ENCODE measurements around the gene EHMT1.
"Not testable (repeated sequence)": the region's sequence is repeated elsewhere in the genome, so short reads cannot be mapped to it uniquely, and the experiment has no call there.

Gene EHMT1

DNA sequence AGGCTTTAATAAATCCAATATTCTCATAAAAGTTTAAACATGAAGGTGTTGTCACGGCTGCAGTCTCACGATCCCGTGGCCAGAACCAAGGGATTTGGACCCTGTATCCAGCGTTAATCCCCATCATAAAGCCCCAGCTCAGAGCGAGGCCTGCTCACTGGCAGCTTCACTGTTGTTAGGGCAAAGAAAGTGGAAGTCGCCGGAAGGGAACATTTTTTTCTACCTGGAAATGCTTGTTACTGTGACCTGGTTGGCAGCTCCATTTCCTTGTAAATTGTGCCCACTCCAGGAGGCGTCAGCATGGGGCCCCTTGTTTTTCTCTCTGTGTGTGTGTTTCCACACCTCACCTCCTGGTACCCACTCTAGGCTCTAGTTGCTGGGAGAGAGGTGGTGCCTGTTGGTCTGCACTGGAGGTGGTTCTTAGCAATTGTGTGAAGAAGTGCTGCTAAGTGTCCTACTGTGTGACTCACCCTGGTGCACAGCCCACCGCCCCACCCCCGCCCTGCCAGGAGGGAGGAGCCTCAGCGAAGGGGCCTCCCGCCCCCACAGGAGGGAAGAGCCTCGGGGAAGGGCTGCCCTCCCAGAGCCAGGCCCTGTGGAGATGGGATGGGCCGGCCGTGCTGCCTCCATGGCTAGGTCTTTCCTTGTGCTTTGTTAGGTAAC lies 105.1 kb downstream of the EHMT1 start:
- DNase-seq, result no peak

DNA sequence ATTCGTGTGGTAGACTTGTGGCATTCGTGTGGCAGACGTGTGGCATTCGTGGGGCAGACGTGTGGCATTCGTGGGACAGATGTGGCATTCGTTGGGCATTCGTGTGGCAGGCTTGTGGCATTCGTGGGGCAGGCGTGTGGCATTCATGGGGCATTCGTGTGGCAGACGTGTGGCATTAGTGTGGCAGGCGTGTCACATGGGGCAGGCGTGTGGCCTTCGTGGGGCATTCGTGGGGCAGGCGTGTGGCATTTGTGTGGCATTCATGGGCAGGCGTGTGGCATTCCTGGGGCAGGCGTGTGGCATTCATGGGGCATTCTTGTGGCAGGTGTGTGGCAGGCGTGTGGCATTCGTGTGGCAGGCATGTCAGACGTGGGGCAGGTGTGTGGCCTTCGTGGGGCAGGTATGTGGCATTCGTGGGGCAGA lies 106.0 kb downstream of the EHMT1 start:
- no peak for DNase-seq

DNA sequence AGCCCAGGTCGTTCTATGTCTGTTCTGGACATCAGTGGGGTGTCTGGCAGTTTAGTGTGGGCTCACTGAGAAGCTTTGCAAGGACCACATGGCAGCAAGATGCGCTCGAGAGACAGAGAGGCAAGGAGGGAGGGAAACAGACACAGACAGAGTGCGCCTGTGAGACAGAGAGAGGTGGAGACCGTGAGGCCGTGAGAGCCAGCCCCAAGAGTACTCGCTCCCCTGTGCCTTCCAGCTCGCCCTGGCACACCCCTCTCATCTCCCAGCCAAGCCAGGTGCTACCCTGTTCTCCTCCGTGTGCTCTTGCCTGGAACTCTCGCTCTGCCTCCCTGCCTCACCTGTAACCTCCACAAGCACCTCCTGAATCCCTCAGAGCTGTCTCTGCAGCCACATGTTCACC lies 106.8 kb downstream of the EHMT1 start:
- DNase-seq, result no peak

DNA sequence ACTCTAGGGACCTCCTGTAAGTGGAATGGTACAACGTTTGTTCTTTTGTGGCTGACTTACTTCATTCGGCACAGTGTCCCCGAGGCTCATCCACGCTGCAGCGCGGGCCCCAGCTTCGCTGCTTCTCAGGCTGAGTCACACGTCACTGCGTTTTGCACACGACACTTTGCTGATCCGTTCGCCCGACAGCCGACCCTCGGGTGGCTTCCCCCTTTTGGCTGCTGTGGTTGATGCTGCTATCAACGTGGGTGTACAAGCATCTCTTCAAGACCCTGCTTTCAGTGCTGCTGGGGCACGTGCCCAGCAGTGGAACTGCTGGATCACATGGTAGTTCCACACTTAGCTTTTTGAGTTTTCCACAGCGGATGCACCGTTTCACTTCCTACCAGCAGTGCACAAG lies 107.5 kb downstream of the EHMT1 start:
- DNase-seq, result not testable (repeated sequence)

DNA sequence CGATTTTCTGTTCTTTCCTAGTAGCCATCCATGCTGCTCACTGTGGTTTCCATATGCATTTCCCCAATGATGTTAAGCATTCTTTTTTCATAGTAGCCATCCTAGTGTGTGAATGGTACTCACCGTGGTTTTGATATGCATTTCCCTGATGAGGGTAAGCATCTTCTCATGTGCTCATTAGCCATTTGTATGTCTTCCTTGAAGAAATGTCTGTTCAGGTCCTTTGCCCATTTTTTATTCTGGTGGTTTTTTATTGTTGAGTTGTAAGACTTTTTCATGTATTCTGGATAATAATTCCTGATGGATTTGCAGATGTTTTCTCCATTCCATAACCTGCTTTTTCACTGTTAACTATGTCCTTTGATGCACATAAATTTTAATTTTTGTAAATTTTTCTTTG lies 108.0 kb downstream of the EHMT1 start:
- no peak for DNase-seq

DNA sequence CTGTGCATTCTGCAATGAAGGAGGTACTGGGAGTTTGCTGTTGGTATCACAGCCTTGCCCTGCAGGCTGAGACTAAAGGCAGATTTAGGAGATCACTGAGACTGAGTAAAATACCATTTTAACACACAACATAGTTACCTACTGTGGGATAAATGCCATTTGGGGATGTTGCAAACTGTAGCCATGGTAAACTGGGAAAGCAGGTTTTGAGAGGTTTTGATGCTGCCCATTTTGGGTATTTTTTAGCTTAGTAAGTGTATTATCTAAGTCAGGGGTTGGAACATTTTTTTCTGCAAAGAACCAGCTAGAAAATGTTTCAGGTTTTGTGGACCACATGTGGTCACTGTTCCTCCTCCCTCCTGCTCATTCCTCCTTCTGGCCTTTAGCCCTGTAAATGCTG lies 108.9 kb downstream of the EHMT1 start:
- no peak for DNase-seq

DNA sequence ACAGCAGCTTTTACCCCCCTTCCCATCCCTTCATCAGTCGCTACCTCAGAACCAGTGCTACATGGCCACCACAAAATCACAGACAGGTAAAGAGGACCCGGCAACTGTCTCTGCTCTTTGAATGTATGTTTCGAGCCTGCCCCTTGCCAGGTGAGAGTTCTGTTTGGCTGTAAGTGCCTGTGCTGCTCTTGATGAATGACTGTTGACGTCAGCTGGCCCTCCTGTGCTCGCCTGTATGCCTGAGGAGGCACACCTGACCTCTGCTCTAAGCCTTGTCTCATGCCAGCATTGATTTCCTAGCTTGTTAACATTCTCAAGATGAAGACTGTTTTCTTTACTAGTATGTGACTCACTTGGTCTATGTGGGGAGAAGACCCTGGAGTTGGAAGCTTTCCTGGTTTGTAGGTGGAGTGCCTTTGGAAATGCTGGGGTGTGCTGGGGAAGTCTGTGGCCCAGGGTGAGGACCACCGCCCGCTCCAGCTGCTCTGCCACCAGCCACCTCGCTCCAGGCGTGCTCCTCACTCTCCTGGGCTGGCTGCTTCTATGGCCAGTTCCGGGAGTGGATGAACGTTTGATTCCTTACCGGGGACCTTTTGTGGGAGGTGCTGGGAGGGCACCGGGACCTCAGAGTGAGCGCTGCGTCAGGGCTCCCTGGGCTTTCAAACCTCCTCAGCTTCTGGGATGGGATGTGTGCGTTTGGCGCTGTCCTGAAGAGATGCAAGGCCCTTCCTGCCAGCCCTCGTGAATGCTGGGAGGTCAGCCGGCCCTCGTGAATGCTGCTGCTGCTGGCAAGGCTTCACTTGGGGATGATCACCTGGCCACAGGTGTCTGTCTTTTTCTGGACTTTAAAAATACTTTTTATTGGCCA lies 109.9 kb downstream of the EHMT1 start:
- DNase-seq, result no peak

DNA sequence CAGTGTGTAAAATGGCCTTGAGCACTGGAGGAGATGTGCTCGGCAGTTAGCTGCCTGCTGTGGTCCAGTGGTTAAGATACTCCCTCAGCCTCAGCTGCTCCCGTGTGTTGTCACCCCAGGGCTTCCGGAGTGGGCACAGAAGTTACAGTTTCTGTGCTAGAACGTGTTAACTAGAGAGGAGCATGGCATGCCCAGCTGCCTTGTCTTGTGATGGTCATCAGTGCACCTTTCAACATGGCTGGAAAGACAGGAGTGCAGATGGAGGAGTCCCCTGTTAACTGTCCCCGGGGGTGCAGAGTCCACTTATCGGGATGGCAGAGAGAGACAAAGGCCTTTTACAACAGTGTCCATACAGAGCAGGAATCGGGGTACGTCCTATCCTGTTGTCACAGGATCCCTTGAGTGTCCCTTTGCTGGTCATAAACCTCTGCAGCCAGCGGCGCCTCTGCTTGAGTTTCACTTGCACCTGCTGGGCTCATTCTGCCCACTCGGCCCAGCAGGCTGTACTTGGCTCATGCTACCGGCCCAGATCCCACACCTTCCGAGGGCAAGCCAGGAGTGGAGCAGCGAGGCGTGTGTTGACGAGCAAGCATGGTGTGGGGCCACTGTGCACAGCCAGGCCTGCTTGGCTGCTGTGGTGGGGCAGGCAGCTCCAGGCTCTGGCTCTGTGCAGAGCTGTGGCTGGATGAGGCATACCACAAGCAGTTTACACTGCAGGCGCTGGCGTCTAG lies 112.6 kb downstream of the EHMT1 start:
- DNase-seq, result no peak

DNA sequence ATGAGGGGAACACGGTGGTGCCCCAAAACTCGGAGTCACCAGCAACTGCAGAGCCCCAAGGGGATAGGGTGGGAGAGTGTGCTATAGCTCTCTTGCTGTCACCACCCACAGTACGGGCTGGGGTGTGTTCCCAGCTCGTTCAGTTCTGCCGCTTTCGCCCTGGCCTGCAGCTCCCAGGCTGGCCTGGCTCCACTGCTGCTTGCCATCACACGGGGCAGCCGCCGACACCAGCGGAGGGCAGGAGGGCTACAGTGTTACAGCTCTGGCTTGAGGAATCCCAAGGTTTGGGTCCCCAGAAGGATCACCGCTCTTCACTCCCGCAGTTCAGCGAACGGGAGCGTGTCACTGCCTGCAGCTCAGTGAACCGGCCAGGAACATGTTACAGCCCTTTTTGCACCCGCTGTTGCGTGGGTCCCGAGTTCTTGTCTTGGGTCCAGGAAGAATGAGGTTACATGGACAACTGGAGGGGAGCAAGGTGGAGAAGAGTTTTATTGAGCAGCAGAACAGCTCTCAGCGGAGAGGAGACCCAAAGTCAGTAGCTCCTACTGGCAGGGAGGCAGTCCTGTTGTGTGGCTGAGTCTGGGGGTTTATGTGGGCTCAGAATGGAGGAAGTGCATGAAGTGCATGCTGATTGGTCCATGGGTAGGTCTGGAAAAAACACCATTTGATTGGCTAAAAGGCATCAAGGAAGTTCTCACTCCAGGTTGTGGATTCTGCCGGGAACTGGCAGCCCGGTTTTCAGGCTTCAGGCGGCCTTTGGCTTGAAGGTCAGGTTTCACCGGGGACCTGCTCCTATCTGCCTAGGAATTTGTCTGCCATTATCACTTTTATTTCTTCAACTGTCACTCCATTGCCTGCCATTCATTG lies 113.4 kb downstream of the EHMT1 start:
- no peak for DNase-seq

DNA sequence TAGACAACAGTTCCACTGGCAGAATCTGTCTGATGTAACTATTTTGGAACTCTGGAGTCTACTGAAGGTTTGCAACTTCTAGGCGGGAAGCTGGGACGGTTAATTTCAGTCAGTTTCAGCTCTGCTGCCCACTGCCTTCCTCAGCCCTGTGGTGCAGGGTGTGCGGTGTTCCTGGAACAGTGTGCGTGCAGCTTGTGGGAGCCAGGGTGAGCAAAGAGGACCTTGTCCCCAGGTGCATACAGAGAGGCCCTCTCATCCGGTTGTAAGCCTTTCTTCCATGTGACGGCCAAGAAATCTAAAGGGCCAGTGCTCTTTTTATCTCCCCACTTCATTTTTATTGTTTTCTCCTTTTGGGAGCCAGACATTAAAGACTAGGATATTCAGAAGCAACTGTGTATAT lies 114.6 kb downstream of the EHMT1 start:
- no peak for DNase-seq

DNA sequence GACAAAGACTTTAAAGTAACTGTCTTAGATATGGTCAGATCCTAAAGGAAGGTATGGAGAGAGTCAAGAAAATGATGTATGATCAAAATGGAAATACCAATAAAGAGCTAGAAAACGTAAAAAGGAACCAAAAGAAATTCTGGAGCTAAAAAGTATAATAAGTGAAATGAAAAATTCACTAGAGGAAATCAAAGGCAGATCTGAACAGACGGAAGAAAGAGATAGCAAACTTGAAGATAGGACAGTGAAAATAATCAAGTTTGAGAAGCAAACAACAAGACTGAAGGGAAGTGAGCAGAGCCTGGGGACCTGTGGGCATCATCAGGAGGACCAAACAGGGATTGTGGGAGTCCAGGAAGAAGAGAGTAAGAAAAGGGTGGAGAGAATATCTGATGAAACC lies 115.4 kb downstream of the EHMT1 start:
- no peak for DNase-seq

DNA sequence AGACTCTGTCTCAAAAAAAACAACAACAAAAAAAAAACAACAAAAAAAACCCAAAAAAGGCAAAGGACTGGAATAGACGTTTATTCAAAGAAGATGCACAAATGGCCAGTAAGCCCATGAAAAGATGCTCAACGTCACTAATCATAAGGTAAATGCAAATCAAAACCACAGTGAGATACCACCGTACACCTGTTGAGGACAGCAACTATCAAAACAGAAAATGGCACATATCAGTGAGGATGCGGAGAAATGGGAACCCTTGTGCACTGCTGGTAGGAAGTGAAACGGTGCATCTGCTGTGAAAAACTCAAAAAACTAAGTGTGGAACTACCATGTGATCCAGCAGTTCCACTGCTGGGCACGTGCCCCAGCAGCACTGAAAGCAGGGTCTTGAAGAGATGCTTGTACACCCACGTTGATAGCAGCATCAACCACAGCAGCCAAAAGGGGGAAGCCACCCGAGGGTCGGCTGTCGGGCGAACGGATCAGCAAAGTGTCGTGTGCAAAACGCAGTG lies 119.4 kb downstream of the EHMT1 start:
- DNase-seq, result not testable (repeated sequence)

DNA sequence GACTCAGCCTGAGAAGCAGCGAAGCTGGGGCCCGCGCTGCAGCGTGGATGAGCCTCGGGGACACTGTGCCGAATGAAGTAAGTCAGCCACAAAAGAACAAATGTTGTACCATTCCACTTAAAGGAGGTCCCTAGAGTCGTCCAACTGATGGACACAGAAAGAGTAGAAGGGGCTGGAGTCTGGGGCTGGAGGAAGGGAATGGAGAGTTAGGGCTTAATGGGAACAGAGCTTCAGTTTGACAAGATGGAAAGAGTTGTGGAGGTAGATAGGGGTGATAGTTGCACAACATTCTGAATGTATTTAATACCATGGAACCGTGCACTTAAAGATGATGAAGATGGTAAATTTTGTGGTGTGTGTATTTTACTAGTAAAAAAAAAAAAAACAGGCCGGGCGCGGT lies 119.9 kb downstream of the EHMT1 start:
- no peak for DNase-seq

DNA sequence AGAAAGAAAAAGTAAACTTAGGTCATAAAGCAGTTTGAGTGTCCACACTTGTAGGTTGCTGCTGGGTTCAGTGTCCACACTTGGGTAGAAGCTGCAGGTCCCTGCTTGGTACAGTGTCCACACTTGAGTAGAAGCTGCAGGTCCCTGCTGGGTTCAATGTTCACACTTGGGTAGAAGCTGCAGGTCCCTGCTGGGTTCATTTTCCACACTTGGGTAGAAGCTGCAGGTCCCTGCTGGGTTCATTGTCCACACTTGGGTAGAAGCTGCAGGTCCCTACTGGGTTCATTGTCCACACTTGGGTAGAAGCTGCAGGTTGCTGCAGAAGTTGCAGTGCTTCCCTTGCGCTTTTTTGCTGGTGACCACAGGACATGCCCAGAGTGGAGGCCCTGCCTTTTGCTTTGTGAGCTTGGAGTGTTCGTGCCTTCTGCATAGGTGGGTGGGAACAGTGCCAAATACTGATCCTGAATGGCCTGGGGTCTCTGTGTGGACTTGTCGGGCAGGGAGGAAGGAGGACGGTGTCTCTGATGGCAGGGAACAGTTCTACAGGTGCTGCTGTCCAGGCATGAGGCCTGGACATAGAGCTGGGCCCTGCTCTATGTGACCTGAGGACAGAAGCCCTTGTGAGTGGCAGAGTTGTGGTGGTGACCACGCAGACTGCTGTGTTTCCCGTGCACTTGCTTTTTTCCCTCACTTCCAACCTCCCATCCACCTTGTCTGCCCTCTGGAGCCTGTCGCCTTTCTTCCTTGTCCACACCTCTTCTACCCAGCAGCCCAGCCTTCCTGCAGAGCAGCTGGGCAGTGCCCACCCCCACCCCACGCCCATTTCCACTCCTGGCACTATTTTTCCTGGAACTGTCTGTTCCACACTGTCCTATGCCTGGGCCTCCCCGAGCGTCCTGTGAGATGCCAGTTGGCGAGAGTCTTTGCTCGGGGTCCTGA lies 120.8 kb downstream of the EHMT1 start:
- DNase-seq, result no peak

DNA sequence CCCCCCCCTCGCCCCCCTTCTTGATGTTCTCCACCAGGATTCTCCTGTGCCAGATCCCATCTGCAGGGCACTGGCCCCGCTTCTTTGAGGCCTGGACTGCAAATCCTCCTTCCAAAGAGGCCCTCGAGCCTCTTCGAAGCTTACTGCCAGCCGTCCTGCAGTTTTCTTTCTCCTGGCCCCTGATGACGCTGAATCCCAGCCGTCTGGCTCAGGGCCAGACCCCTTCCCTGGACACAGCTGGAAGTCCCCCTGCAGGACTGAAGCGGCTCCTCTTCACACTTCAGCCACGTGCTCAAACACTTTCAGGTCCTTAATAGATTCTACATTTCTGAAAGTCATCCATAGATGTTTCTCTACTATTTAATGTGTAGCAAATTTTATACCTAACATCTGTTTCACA lies 121.5 kb downstream of the EHMT1 start:
- no peak for DNase-seq

DNA sequence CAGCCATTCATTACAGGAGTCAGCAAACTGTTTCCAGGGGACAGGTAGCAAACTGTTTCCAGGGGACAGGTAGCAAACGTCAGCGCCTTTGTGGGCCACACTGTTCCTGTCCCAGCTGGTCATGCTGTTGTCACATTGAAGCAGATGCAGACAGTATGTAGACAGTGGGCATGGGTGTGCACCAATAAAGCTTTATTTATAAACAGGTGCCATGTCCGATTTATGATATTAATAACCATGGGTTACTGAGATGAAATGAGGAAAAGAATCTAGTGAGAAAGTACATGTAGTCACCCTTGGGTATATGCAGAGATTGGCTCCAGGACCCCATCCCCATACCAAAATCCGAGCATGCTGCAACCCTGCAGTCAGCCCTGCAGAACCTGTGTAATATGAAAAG lies 122.5 kb downstream of the EHMT1 start:
- no peak for DNase-seq

DNA sequence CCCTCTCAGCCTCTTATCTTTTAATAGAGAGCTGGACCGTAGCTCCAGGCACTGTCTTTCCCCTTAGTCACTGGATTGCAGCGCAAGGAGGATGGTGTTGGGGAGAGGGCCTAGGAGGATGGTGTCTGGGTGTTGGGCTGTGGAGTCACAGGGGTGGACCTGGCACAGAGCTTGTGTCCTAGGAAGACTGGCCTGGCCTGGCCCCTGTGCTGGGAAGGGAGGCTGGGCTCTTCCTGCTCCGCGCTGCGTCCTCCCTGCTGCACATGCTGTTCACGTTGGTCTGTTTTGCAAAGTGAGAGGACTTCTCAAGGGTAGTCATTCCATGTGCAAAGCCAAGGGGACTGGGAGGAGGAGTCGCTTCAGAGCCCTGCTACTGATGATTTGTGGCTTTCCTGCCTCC lies 123.9 kb downstream of the EHMT1 start:
- DNase-seq, result no peak

DNA sequence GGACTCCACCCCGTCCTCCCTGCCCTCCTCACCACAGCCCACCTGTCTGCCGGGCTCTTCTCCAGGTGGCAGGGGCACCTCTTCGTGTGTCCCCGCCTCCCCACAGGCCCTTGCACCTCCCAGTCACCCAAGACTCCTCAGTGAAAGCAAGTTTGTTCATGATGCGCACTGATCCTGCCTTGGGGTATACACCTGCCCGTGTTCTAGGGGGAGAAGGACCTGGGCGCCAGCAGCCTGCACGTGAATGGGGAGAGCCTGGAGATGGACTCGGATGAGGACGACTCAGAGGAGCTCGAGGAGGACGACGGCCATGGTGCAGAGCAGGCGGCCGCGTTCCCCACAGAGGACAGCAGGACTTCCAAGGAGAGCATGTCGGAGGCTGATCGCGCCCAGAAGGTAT lies 124.9 kb downstream of the EHMT1 start:
- DNase-seq, result no peak

DNA sequence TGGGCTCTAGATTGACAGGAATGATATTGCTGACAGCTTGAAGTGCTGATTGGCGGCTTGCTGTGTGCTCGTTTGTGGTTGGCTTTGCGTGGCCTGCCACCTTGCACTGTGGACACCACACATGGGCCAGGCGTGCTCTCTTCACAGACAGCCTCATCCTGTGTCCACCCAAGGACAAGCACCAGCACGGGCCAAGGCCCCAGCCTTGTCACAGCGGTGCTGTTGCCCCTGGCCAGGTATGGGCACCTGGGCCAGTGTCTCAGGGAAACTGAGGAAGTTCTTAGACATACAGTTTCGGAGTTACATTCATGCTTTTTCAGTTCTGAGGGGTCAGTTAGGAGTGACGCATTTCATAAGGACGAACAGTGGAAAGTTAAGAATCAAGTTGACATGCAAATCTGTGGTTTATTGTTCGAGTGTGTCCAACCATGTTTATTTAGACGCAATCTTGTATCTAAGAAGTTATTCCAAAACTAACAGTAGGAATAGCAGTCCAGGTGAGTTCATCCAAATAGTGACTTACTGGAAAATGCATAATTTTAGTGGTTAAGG lies 125.9 kb downstream of the EHMT1 start:
- DNase-seq, result no peak

DNA sequence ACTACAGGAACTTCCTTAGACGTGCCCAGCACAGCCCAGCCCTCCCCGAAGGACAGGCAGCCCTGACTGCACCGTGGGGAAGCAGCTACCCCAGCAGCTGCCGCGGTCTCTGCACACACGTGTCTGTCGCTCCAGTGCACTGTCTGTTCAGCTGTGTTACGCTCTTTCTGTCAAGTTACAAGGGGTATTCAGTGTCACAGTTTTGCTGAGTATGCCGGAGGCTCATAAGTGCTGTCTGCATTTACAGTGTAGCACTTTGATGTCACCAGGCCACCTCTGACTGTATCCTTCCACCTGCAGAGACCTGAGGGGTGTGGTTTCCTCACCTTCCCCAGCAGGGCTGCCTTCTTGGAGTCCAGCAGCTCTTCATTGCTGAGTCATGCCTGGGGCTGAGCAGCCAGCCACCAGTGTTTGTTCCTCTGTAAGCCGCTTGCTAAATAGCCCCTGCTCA lies 126.8 kb downstream of the EHMT1 start:
- DNase-seq, result no peak

DNA sequence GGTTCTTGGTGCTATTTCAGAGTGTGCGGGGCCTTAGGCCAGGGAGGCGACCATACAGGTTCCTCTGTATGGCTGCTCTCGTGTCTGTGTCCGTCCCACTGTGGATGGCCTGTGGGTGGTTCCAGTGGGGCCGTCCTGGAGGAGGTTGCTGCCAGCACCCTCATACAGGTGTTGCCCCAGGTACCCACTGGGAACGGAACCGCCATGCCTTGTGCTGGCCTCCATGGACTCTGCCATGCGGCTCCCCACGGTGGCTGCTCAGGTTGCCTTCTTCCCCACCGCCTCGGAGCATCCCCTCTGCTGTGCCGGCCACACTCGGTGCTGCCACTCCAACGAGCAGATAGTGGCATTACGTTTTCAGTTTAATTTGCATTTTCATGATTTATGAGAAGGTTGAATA lies 129.5 kb downstream of the EHMT1 start:
- no peak for DNase-seq

Data from NCI-H1694 treated with DMSO at 0.1 percent for 48 hours (cell line).